GM23338 (cell line): Measurements from ENCODE around the gene KRTDAP. TPM values are rescaled to one million over a fixed set of nuclear protein-coding genes. Genes with fewer than 3 reads are reported as not detected.

Experiments
- ATAC-seq: fragments of 200-7000 bp; cut with Tn5 transposase; 3 replicates; pipeline ENCODE4 v1.9.1; 2020
- DNase-seq: peaks from one replicate; pipeline ENCODE4 v3.0.0-alpha.2; 2015; ENCODE audit warnings: low spot score
- H2AFZ ChIP-seq: fragments of 200-600 bp; sonication (generic); 2 replicates; pipeline ENCODE4 v1.8.0; 2016; ENCODE audit warnings: antibody characterized with exemption, mild to moderate bottlenecking, moderate library complexity
- H3F3A ChIP-seq: fragments of 200-600 bp; sonication (generic); replicated peaks from 2 replicates; pipeline ENCODE4 v1.8.0; 2017; ENCODE audit warnings: antibody characterized with exemption, mixed run types, low read depth
- H3K27ac ChIP-seq: fragments of 200-600 bp; sonication (generic); 2 replicates; pipeline ENCODE4 v1.6.1; 2016; ENCODE audit warnings: low read depth
- H3K27me3 ChIP-seq: fragments of 200-600 bp; sonication (generic); 2 replicates; pipeline ENCODE4 v1.8.0; 2016; ENCODE audit warnings: mild to moderate bottlenecking, mixed run types, moderate library complexity; ENCODE audit not compliant: insufficient read depth
- H3K36me3 ChIP-seq: fragments of 200-600 bp; sonication (generic); 2 replicates; pipeline ENCODE4 v1.8.0; 2016; ENCODE audit warnings: mild to moderate bottlenecking; ENCODE audit not compliant: insufficient read depth
- H3K4me1 ChIP-seq: fragments of 200-600 bp; sonication (generic); 2 replicates; pipeline ENCODE4 v1.8.0; 2016; ENCODE audit warnings: mild to moderate bottlenecking, moderate library complexity; ENCODE audit not compliant: insufficient read depth
- H3K4me2 ChIP-seq: fragments of 200-600 bp; sonication (generic); 2 replicates; pipeline ENCODE4 v1.7.1; 2017; ENCODE audit warnings: mixed run types
- H3K4me3 ChIP-seq: fragments of 200-600 bp; sonication (generic); 2 replicates; pipeline ENCODE4 v1.6.1; 2016; ENCODE audit warnings: mixed run types
- H3K79me2 ChIP-seq: fragments of 200-600 bp; sonication (generic); replicated peaks from 2 replicates; pipeline ENCODE4 v1.8.0; 2017; ENCODE audit warnings: mild to moderate bottlenecking; ENCODE audit not compliant: insufficient read depth
- H3K9me2 ChIP-seq: fragments of 200-600 bp; sonication (generic); 2 replicates; pipeline ENCODE4 v1.8.0; 2017; ENCODE audit not compliant: insufficient read depth
- H4K20me1 ChIP-seq: fragments of 200-600 bp; sonication (generic); replicated peaks from 2 replicates; pipeline ENCODE4 v1.8.0; 2017; ENCODE audit warnings: mild to moderate bottlenecking; ENCODE audit not compliant: insufficient read depth
- H3K27ac Mint-ChIP-seq: 2 replicates; pipeline ENCODE4 v1.8.0; 2020; ENCODE audit warnings: inconsistent platforms, mild to moderate bottlenecking, moderate library complexity, mixed read lengths
- H3K27me3 Mint-ChIP-seq: 3 replicates; pipeline ENCODE4 v1.8.0; 2022; ENCODE audit warnings: low read depth, mild to moderate bottlenecking, moderate library complexity, mixed read lengths, inconsistent platforms; ENCODE audit not compliant: insufficient read depth, poor library complexity
- H3K36me3 Mint-ChIP-seq: 3 replicates; pipeline ENCODE4 v1.8.0; 2021; ENCODE audit warnings: low read depth, mild to moderate bottlenecking, inconsistent platforms, moderate library complexity, mixed read lengths
- H3K4me1 Mint-ChIP-seq: 3 replicates; pipeline ENCODE4 v1.8.0; 2020; ENCODE audit warnings: mild to moderate bottlenecking, inconsistent platforms, mixed read lengths
- H3K4me3 Mint-ChIP-seq: 3 replicates; pipeline ENCODE4 v1.8.0; 2021; ENCODE audit warnings: moderate library complexity, mild to moderate bottlenecking, inconsistent platforms, mixed read lengths
- H3K9me3 Mint-ChIP-seq: 3 replicates; pipeline ENCODE4 v1.8.0; 2020; ENCODE audit warnings: moderate library complexity, mild to moderate bottlenecking, inconsistent platforms, mixed read lengths
- CREB1 ChIP-seq: fragments of 250-450 bp; sonication (Bioruptor Pico); IDR thresholded peaks from 2 replicates; pipeline ENCODE4 v1.5.0; 2020; ENCODE audit warnings: low read depth, mild to moderate bottlenecking, moderate library complexity
- EZH2 ChIP-seq: fragments of 200-600 bp; sonication (generic); IDR thresholded peaks from one replicate; pipeline ENCODE4 v1.8.0; 2017; ENCODE audit warnings: antibody characterized with exemption, mild to moderate bottlenecking, low read depth; ENCODE audit not compliant: unreplicated experiment
- STAT1 ChIP-seq: IDR thresholded peaks from one replicate; pipeline ENCODE4 v1.6.1; 2016; ENCODE audit warnings: antibody characterized with exemption; ENCODE audit not compliant: unreplicated experiment
- ZNF114 ChIP-seq: fragments of 250-450 bp; sonication (Bioruptor Pico); IDR thresholded peaks from 2 replicates; pipeline ENCODE4 v1.5.0; 2020; ENCODE audit warnings: mild to moderate bottlenecking, moderate library complexity
- ZNF331 ChIP-seq: fragments of 250-450 bp; sonication (Bioruptor Pico); IDR thresholded peaks from 2 replicates; pipeline ENCODE4 v1.5.0; 2020; ENCODE audit warnings: low read depth, mild to moderate bottlenecking, moderate library complexity
- ZNF462 ChIP-seq: fragments of 250-450 bp; sonication (Bioruptor Pico); IDR thresholded peaks from 2 replicates; pipeline ENCODE4 v1.5.0; 2020; ENCODE audit warnings: mild to moderate bottlenecking, moderate library complexity
- polyA plus RNA-seq: library from polyadenylated mRNA; unstranded; fragments of >200 nt; fragmentation: Nextera tagmentation; extraction: Ambion mirVana; gene quantifications from 2 replicates; pipeline ENCODE4 v1.2.1, GENCODE V29; 2016
- total RNA-seq: library from RNA; depleted of rRNA; stranded (reverse); fragments of >200 nt; shearing (Covaris generic); gene quantifications from 2 replicates; pipeline ENCODE4 v1.2.3, GENCODE V29; 2014

KRTDAP gene
- total and polyA plus RNA-seq, 2 experiments from 2014 or later, result 2.7 TPM; not detected in 1

- no peak overlapping the region for H2AFZ ChIP-seq
- Mint-ChIP-seq H3K27me3 (peaks cover 14% of the 10 kb centered on the region), H3K9me3 (no peaks in the 10 kb centered on the region; the same call in 2 of the 3 replicates), H3K36me3 (no peaks in the 10 kb centered on the region), H3K4me1 (peaks cover 27% of the 10 kb centered on the region), H3K27ac (no peak overlapping the region), H3K4me3 (no peak overlapping the region)
- H3K36me3 ChIP-seq, result no peaks in the 10 kb centered on the region
- no peaks in the 10 kb centered on the region for H3F3A ChIP-seq
- no peak overlapping the region for H3K27ac ChIP-seq
- no peak for DNase-seq
- H3K4me1 ChIP-seq, result peaks cover 21% of the 10 kb centered on the region
- H3K9me2 ChIP-seq, result no peaks in the 10 kb centered on the region
- no peak for ATAC-seq
- no peaks in the 10 kb centered on the region for H4K20me1 ChIP-seq
- no peak overlapping the region for H3K4me3 ChIP-seq
- TF ChIP-seq EZH2, result no peak
- H3K27me3 ChIP-seq, result no peaks in the 10 kb centered on the region
- no peak overlapping the region for H3K4me2 ChIP-seq
- H3K79me2 ChIP-seq, result no peaks in the 10 kb centered on the region
Measured at GRCh38 chr19:35518313-35518712, 28.0 kb upstream of the KRTDAP start.

GRCh38 chr19:35517342-35517741 lies 27.1 kb upstream of the KRTDAP start:
- Histone ChIP-seq H3K4me1 (peaks cover 24% of the 10 kb centered on the region), H3K79me2 (no peaks in the 10 kb centered on the region), H2AFZ (no peak overlapping the region), H3K9me2 (no peaks in the 10 kb centered on the region), H3K27ac (no peak overlapping the region), H3K27me3 (no peaks in the 10 kb centered on the region), H3K36me3 (no peaks in the 10 kb centered on the region), H3K4me3 (no peak overlapping the region), H3K4me2 (no peak overlapping the region), H3F3A (no peaks in the 10 kb centered on the region), H4K20me1 (no peaks in the 10 kb centered on the region)
- DNase-seq (no peak), ATAC-seq (no peak)
- Mint-ChIP-seq H3K27me3 (peaks cover 8% of the 10 kb centered on the region), H3K36me3 (no peaks in the 10 kb centered on the region), H3K9me3 (no peaks in the 10 kb centered on the region; the same call in 2 of the 3 replicates), H3K4me1 (peaks cover 25% of the 10 kb centered on the region), H3K27ac (no peak overlapping the region), H3K4me3 (no peak overlapping the region)
- no peak for TF ChIP-seq STAT1
- TF ChIP-seq EZH2, result no peak
- TF ChIP-seq ZNF462 (CRISPR knock-in tag), result no peak
- TF ChIP-seq ZNF114, result no peak
- TF ChIP-seq ZNF331 (CRISPR knock-in tag), result no peak
- TF ChIP-seq CREB1 (CRISPR knock-in tag), result no peak
